HG02943 (cell line): ENCODE measurements around the gene PALB2.
"Not testable (repeated sequence)": the region's sequence is repeated elsewhere in the genome, so short reads cannot be mapped to it uniquely, and the experiment has no call there.

ENCODE experiments used
- ATAC-seq: cut with Tn5 transposase; IDR thresholded peaks from one replicate; pipeline ENCODE4 v1.9.1; 2021; ENCODE audit warnings: mild to moderate bottlenecking, low read depth, moderate library complexity; ENCODE audit not compliant: unreplicated experiment

Gene PALB2

GRCh38 chr16:23584186-23585076 lies 56.7 kb downstream of the PALB2 start:
- no peak for ATAC-seq

DNA sequence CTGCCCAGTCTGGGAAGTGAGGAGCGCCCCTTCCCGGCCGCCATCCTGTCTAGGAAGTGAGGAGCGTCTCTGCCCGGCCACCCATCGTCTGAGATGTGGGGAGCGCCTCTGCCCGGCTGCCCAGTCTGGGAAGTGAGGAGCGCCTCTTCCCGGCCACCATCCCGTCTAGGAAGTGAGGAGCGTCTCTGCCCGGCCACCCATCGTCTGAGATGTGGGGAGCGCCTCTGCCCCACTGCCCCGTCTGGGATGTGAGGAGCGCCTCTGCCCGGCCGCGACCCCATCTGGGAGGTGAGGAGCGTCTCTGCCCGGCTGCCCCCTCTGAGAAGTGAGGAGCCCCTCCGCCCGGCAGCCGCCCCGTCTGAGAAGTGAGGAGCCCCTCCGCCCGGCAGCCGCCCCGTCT lies 57.8 kb downstream of the PALB2 start:
- not testable (repeated sequence) for ATAC-seq

- no peak for ATAC-seq
Observed at GRCh38 chr16:23581764-23582163, 59.3 kb downstream of the PALB2 start.

DNA sequence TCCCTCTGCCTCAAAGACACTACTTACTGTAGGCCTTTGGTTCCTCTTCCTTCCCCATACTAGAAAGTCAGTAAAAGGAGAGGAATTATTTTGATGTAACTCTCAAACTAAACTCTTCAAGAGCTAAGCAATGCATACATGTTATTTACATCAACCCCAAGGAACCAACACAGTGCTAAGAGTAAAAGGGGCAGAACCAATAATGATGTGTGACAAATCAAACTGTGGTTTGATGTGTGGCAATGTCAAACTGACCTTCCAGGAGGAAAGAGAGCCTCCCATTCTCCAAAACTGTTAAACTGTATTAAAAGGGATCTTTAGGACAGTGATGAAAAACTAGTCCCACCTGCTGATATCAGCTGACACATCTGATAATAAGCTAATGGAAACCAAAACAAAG lies 60.7 kb downstream of the PALB2 start:
- ATAC-seq: no peak

DNA sequence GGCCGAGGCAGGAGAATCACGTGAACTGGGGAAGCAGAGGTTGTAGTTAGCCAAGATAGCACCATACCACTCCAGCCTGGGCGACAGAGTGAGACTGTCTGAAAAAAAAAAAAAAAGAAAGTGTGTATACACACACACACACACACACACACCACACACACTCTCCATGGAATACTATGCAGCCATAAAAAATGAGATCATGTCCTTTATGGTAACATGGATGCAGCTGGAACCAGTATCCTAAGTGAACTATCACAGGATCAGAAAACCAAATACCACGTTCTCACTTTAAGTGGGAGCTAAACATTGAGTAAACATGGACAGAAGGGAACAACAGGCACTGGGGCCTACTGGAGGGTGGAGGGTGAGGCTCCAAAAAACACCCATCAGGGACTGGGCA lies 61.7 kb downstream of the PALB2 start:
- no peak for ATAC-seq

- no peak for ATAC-seq
Observed at GRCh38 chr16:23578101-23578830, 62.8 kb downstream of the PALB2 start.

- no peak for ATAC-seq
Observed at GRCh38 chr16:23577493-23577892, 63.6 kb downstream of the PALB2 start.

DNA sequence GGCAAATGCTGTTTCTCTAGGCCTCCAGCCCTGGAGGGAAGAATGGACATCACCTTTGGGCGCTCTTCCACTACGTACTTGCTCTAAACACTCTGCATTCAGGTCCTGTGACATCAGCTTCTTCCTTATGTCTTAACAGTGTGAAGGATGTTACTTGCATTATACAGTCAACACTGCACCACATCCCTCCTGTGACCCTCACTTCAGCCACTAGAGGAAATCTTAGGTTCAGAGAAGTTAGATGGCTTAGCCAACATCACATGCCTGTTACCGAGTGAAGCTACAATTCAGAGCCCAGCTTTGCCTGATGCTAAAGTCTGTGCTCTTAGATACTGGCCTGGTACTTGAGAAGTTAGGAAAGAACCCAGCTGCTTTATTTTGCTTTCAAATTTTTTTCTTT lies 65.3 kb downstream of the PALB2 start:
- ATAC-seq: no peak

- no peak for ATAC-seq
Observed at GRCh38 chr16:23573817-23574216, 67.3 kb downstream of the PALB2 start.

DNA sequence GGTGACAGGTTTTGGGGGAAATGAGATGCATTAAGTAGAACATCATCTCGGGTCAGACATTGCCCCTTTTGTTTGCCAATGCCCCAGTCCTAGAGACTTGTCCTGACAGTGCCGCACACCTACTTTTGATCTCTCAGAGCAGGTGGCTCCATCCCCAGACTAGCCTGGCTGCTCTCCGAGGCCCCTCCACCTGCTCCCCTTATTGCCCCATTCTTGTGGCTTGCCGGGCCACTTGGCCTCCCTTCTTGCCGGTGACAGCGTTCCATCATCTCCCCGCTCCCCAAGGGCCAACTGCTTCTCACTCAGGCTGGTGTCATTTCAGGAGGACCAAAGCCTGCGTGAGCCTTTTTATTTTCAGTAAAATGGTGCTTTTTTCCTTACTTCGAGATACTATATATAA lies 68.7 kb downstream of the PALB2 start:
- no peak for ATAC-seq

GRCh38 chr16:23571895-23572294 lies 69.2 kb downstream of the PALB2 start:
- ATAC-seq: no peak

GRCh38 chr16:23570992-23571632 lies 70.0 kb downstream of the PALB2 start:
- ATAC-seq: no peak

GRCh38 chr16:23567602-23568001 lies 73.5 kb downstream of the PALB2 start:
- no peak for ATAC-seq

GRCh38 chr16:23566724-23567123 lies 74.4 kb downstream of the PALB2 start:
- no peak for ATAC-seq

DNA sequence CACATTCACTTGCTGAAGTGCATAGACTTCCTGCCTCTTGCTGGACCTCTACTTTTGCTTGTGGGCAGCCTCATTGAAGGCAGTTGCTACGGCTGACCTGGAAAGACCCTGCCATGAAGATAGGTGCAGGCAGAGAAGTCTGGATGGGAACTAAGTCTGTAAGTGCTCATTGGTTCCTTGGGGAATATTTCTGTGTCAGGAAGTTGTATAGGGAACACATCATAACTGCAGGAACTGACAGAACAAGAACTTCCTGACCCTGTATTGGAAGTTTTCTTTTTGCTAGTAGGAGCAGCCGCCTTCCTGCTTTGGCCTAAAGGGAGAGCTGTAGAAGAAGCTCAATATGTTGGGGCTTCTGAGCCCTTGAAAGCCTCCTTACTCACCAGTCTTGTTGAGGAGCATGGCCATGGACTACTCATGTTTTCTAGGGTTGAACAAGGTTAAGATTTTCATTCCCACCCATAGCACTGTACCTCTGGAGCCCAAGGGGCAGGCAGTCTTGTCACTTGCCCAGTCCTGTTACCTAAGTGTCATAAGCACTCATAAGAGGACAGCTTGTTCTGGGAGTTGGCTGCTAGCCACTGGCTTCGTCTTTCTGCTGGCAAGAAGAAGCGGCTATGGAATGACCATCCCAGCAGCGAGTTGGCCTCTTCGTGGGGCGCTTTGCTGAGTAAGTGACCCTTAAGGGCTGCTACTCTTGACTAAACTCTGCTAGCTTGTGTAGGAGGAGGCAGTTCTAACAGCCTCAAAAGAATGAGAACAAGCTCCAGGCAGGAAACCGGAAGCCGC lies 76.3 kb downstream of the PALB2 start:
- ATAC-seq: no peak

GRCh38 chr16:23563186-23563585 lies 77.9 kb downstream of the PALB2 start:
- ATAC-seq: no peak

GRCh38 chr16:23562505-23562904 lies 78.6 kb downstream of the PALB2 start:
- ATAC-seq: no peak

- ATAC-seq: no peak
Observed at GRCh38 chr16:23561586-23561985, 79.5 kb downstream of the PALB2 start.

DNA sequence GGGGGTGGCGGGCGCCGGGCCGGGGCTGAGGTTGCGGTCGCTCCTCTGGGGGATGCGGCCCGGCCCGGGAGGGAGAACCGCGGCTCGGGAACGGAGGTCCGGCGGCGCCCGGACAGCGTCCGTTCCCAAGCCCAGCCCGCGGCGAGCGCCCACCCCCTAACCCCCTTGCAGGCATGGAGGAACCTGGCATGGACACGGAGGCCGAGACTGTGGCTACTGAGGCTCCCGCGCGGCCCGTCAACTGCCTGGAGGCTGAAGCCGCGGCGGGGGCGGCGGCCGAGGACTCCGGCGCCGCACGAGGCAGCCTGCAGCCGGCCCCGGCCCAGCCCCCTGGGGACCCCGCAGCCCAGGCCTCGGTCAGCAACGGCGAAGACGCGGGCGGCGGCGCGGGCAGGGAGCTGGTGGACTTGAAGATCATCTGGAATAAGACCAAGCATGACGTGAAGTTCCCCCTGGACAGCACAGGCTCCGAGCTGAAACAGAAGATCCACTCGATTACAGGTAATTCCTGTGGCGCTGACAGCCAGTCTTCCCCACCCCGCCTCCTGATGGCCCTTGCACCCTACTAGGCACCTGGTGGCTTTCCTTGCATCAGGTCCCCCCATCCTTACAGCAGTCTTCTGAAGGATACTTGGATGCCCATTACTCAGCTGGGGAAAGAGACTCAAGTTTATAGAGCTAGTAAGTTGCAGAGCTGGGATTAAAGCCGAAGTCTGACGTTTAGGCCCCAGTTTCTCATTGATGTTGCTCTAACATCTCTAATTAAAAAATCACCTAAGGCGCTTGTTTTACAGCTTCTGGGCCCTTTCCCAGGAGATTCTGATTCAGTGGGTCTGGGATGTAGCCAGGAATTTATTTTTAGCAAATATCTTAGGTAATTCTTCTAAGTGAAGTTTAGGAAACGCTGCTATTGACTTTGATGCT lies 83.1 kb downstream of the PALB2 start:
- ATAC-seq: no peak
